CD4-positive, alpha-beta T cell treated with Interleukin-2 at 100 ng/mL for 4 hours (primary cell): ENCODE results near the gene RTCA.
"Not testable (repeated sequence)": the region's sequence is repeated elsewhere in the genome, so short reads cannot be mapped to it uniquely, and the experiment has no call there.

Experiments used
- DNase-seq: peaks from one replicate; pipeline ENCODE4 v3.0.0-alpha.2; 2020; ENCODE audit warnings: low spot score

The RTCA gene

GRCh38 chr1:100265931-100266740, at the start of gene RTCA:
Gene RTCA, plus strand, starts transcription at chr1:100266216. Its CDS starts 160 bp downstream, at chr1:100266376.
- peak; percentile 96 for DNase-seq

- DNase-seq: no peak
Observed at GRCh38 chr1:100217834-100218233, 48.2 kb upstream of the RTCA start.

- DNase-seq: no peak
Observed at GRCh38 chr1:100219457-100219856, 46.6 kb upstream of the RTCA start.

GRCh38 chr1:100219883-100220282, 46.1 kb upstream of the RTCA start:
- no peak for DNase-seq

GRCh38 chr1:100222428-100222827, 43.6 kb upstream of the RTCA start:
- DNase-seq: no peak

GRCh38 chr1:100229681-100230443, 36.2 kb upstream of the RTCA start:
- no peak for DNase-seq

GRCh38 chr1:100230765-100231164, 35.3 kb upstream of the RTCA start:
- DNase-seq: no peak

- DNase-seq: no peak
Observed at GRCh38 chr1:100231721-100232120, 34.3 kb upstream of the RTCA start.

- DNase-seq: no peak
Observed at GRCh38 chr1:100232156-100232555, 33.9 kb upstream of the RTCA start.

- not testable (repeated sequence) for DNase-seq
Observed at GRCh38 chr1:100233566-100233965, 32.5 kb upstream of the RTCA start.

- DNase-seq: no peak
Observed at GRCh38 chr1:100234432-100234831, 31.6 kb upstream of the RTCA start.

GRCh38 chr1:100237091-100237490, 28.9 kb upstream of the RTCA start:
- no peak for DNase-seq

- DNase-seq: no peak
Observed at GRCh38 chr1:100239961-100240360, 26.1 kb upstream of the RTCA start.

GRCh38 chr1:100240631-100241030, 25.4 kb upstream of the RTCA start:
- DNase-seq: no peak

GRCh38 chr1:100246738-100247137, 19.3 kb upstream of the RTCA start:
- no peak for DNase-seq

- DNase-seq: no peak
Observed at GRCh38 chr1:100249155-100249536, 16.9 kb upstream of the RTCA start.

- DNase-seq: peak; percentile 90
Observed at GRCh38 chr1:100249537-100250257, 16.3 kb upstream of the RTCA start, which contains the start of gene DBT. Gene DBT, minus strand, starts transcription at chr1:100249834. Its CDS starts 14 bp downstream, at chr1:100249820.

- no peak for DNase-seq
Observed at GRCh38 chr1:100250264-100250663, 15.8 kb upstream of the RTCA start.

- no peak for DNase-seq
Observed at GRCh38 chr1:100250807-100251206, 15.2 kb upstream of the RTCA start.

GRCh38 chr1:100252901-100253300, 13.1 kb upstream of the RTCA start:
- DNase-seq: no peak

- DNase-seq: no peak
Observed at GRCh38 chr1:100253552-100253951, 12.5 kb upstream of the RTCA start.

- not testable (repeated sequence) for DNase-seq
Observed at GRCh38 chr1:100256273-100256672, 9.7 kb upstream of the RTCA start.

- DNase-seq: not testable (repeated sequence)
Observed at GRCh38 chr1:100258427-100258826, 7.6 kb upstream of the RTCA start.
